Astrocyte (in vitro differentiated cells and primary cell): ENCODE data around the gene MYCN. TPM values are rescaled to one million over a fixed set of nuclear protein-coding genes. Genes with fewer than 3 reads are reported as not detected.

Experiments
- DNase-seq: peaks from one replicate; pipeline ENCODE4 v3.0.0-alpha.2; 2010; ENCODE audit warnings: low read depth
- FAIRE-seq: peaks from 2 replicates; lab custom pipeline; 2011; peaks lifted over from hg19 to GRCh38; lab: Jason Lieb, UNC
- H2AFZ ChIP-seq: 2 replicates; pipeline ENCODE4 v1.6.0; 2012; ENCODE audit warnings: low read depth, low read length, inconsistent platforms
- H3K27ac ChIP-seq: 2 replicates; pipeline ENCODE4 v1.5.1; 2011; ENCODE audit warnings: low read depth, low read length, inconsistent platforms
- H3K27me3 ChIP-seq: 2 replicates; pipeline ENCODE4 v1.6.0; 2011; ENCODE audit warnings: low read length, inconsistent platforms; ENCODE audit not compliant: insufficient read depth
- H3K36me3 ChIP-seq: 2 replicates; pipeline ENCODE4 v1.5.1; 2011; ENCODE audit warnings: low read length, inconsistent platforms; ENCODE audit not compliant: insufficient read depth
- H3K4me1 ChIP-seq: 2 replicates; pipeline ENCODE4 v1.5.1; 2011; ENCODE audit warnings: low read length, inconsistent platforms; ENCODE audit not compliant: insufficient read depth
- H3K4me2 ChIP-seq: 2 replicates; pipeline ENCODE4 v1.6.0; 2012; ENCODE audit warnings: low read length, inconsistent platforms
- H3K4me3 ChIP-seq: 2 replicates; pipeline ENCODE4 v1.5.1; 2011; ENCODE audit warnings: low read depth, mild to moderate bottlenecking, low read length, inconsistent platforms; ENCODE audit not compliant: insufficient read depth
- H3K79me2 ChIP-seq: 2 replicates; pipeline ENCODE4 v1.6.0; 2012; ENCODE audit warnings: mild to moderate bottlenecking, low read length, inconsistent platforms; ENCODE audit not compliant: insufficient read depth
- H3K9ac ChIP-seq: 2 replicates; pipeline ENCODE4 v1.6.0; 2012; ENCODE audit warnings: mild to moderate bottlenecking, low read length, inconsistent platforms
- H3K9me3 ChIP-seq: 2 replicates; pipeline ENCODE4 v1.5.1; 2012; ENCODE audit warnings: low read depth, mild to moderate bottlenecking, low read length, inconsistent platforms; ENCODE audit not compliant: insufficient read depth
- H4K20me1 ChIP-seq: 2 replicates; pipeline ENCODE4 v1.6.0; 2012; ENCODE audit warnings: low read length, inconsistent platforms; ENCODE audit not compliant: insufficient read depth
- H3K27ac Mint-ChIP-seq: one replicate; pipeline ENCODE4 v1.8.0; 2021; ENCODE audit warnings: mild to moderate bottlenecking, mixed read lengths; ENCODE audit not compliant: unreplicated experiment
- H3K27me3 Mint-ChIP-seq: one replicate; pipeline ENCODE4 v1.8.0; 2021; ENCODE audit warnings: low read depth, mixed read lengths; ENCODE audit not compliant: unreplicated experiment
- H3K36me3 Mint-ChIP-seq: one replicate; pipeline ENCODE4 v1.8.0; 2021; ENCODE audit warnings: low read depth, mixed read lengths; ENCODE audit not compliant: unreplicated experiment
- H3K4me1 Mint-ChIP-seq: one replicate; pipeline ENCODE4 v1.8.0; 2021; ENCODE audit warnings: low read depth, mixed read lengths; ENCODE audit not compliant: unreplicated experiment
- H3K4me3 Mint-ChIP-seq: one replicate; pipeline ENCODE4 v1.8.0; 2021; ENCODE audit warnings: mild to moderate bottlenecking, moderate library complexity, mixed read lengths; ENCODE audit not compliant: unreplicated experiment
- H3K9me3 Mint-ChIP-seq: one replicate; pipeline ENCODE4 v1.8.0; 2021; ENCODE audit warnings: mild to moderate bottlenecking, mixed read lengths; ENCODE audit not compliant: unreplicated experiment
- CTCF ChIP-seq: IDR thresholded peaks from 2 replicates; pipeline ENCODE4 v1.5.1; 2011; ENCODE audit warnings: low read depth, mild to moderate bottlenecking, inconsistent platforms, low read length, moderate library complexity; ENCODE audit not compliant: insufficient read depth
- EZH2 ChIP-seq: IDR thresholded peaks from 2 replicates; pipeline ENCODE4 v1.6.1; 2012; ENCODE audit warnings: mild to moderate bottlenecking, low read length, inconsistent platforms; ENCODE audit not compliant: insufficient read depth
- total RNA-seq: library from RNA; stranded (reverse); gene quantifications from 2 replicates; pipeline ENCODE4 v1.2.1, GENCODE V29; 2021

Gene MYCN
- total RNA-seq, 1 donor from 2014 or later, result 2.6 TPM

- no peak overlapping the region for H3K27ac ChIP-seq
- no peak overlapping the region for H3K27ac Mint-ChIP-seq
Measured at GRCh38 chr2:15920696-15921095, 19.7 kb upstream of the MYCN start.

GRCh38 chr2:15923597-15923996 is 16.8 kb upstream of the MYCN start:
- Mint-ChIP-seq H3K27ac (no peak overlapping the region), H3K27me3 (peaks cover 16% of the 10 kb centered on the region), H3K36me3 (no peaks in the 10 kb centered on the region), H3K4me1 (peaks cover 11% of the 10 kb centered on the region), H3K9me3 (no peaks in the 10 kb centered on the region), H3K4me3 (no peak overlapping the region)
- no peaks in the 10 kb centered on the region for H3K36me3 ChIP-seq
- H3K4me3 ChIP-seq, result no peak overlapping the region
- no peak overlapping the region for H3K27ac ChIP-seq
- no peak overlapping the region for H3K9ac ChIP-seq
- no peak overlapping the region for H3K4me2 ChIP-seq
- TF ChIP-seq CTCF (no peak), EZH2 (no peak)
- H3K27me3 ChIP-seq, result no peaks in the 10 kb centered on the region
- no peak overlapping the region for H2AFZ ChIP-seq
- no peaks in the 10 kb centered on the region for H3K4me1 ChIP-seq
- no peaks in the 10 kb centered on the region for H3K9me3 ChIP-seq
- FAIRE-seq (no peak), DNase-seq (no peak)
- H4K20me1 ChIP-seq, result no peaks in the 10 kb centered on the region
- no peaks in the 10 kb centered on the region for H3K79me2 ChIP-seq

More at GRCh38 chr2:15920696-15921095, 19.7 kb upstream of the MYCN start:
- DNase-seq, result no peak
- Mint-ChIP-seq H3K27me3 (peaks cover 15% of the 10 kb centered on the region), H3K4me1 (peaks cover 12% of the 10 kb centered on the region), H3K36me3 (no peaks in the 10 kb centered on the region), H3K9me3 (no peaks in the 10 kb centered on the region), H3K4me3 (no peak overlapping the region)
- no peaks in the 10 kb centered on the region for H3K4me1 ChIP-seq
- no peak overlapping the region for H3K9ac ChIP-seq
- FAIRE-seq, result no peak
- H3K4me2 ChIP-seq, result no peak overlapping the region
- H2AFZ ChIP-seq, result no peak overlapping the region
- no peaks in the 10 kb centered on the region for H3K27me3 ChIP-seq
- no peak for TF ChIP-seq CTCF
- no peak for TF ChIP-seq EZH2
- H3K36me3 ChIP-seq, result no peaks in the 10 kb centered on the region
- no peak overlapping the region for H3K4me3 ChIP-seq
- H4K20me1 ChIP-seq, result no peaks in the 10 kb centered on the region
- H3K79me2 ChIP-seq, result no peaks in the 10 kb centered on the region
- no peaks in the 10 kb centered on the region for H3K9me3 ChIP-seq

GRCh38 chr2:15925819-15926218 is 14.5 kb upstream of the MYCN start:
- Histone ChIP-seq H3K4me3 (no peak overlapping the region), H4K20me1 (no peaks in the 10 kb centered on the region), H3K27me3 (no peaks in the 10 kb centered on the region), H3K36me3 (no peaks in the 10 kb centered on the region), H3K79me2 (no peaks in the 10 kb centered on the region), H3K9me3 (no peaks in the 10 kb centered on the region), H3K9ac (no peak overlapping the region), H2AFZ (no peak overlapping the region), H3K27ac (no peak overlapping the region), H3K4me2 (no peak overlapping the region), H3K4me1 (no peaks in the 10 kb centered on the region)
- H3K27me3 Mint-ChIP-seq, result peaks cover 15% of the 10 kb centered on the region
- TF ChIP-seq EZH2 (no peak), CTCF (no peak)
- no peak for FAIRE-seq
- H3K27ac Mint-ChIP-seq, result no peak overlapping the region
- no peaks in the 10 kb centered on the region for H3K9me3 Mint-ChIP-seq
- H3K4me1 Mint-ChIP-seq, result peaks cover 1% of the 10 kb centered on the region
- no peak for DNase-seq
- no peaks in the 10 kb centered on the region for H3K36me3 Mint-ChIP-seq
- H3K4me3 Mint-ChIP-seq, result no peak overlapping the region
